Trophoblast cell (in vitro differentiated cells and primary cell): ENCODE results near the gene ITPK1.

ENCODE experiments used
- DNase-seq, 2 donors: peaks; one replicate each; pipeline ENCODE4 v3.0.0-alpha.2; 2016
- H2AFZ ChIP-seq: 2 replicates; pipeline ENCODE4 v1.6.1; 2013; ENCODE audit warnings: low read length, moderate library complexity, mild to moderate bottlenecking; ENCODE audit not compliant: insufficient read depth, poor library complexity
- H2AK5ac ChIP-seq: 2 replicates; pipeline ENCODE4 v1.6.1; 2013; ENCODE audit warnings: mild to moderate bottlenecking, low read length
- H2BK120ac ChIP-seq: 2 replicates; pipeline ENCODE4 v1.6.1; 2013; ENCODE audit warnings: low read length, mild to moderate bottlenecking, moderate library complexity; ENCODE audit not compliant: insufficient read depth, poor library complexity
- H2BK12ac ChIP-seq: 2 replicates; pipeline ENCODE4 v1.6.1; 2013; ENCODE audit warnings: mild to moderate bottlenecking, low read length, moderate library complexity
- H2BK5ac ChIP-seq: 2 replicates; pipeline ENCODE4 v1.6.1; 2013; ENCODE audit warnings: low read length, low read depth, moderate library complexity, mild to moderate bottlenecking; ENCODE audit not compliant: poor library complexity
- H3K14ac ChIP-seq: 2 replicates; pipeline ENCODE4 v1.6.1; 2013; ENCODE audit warnings: mild to moderate bottlenecking, low read length
- H3K18ac ChIP-seq: 2 replicates; pipeline ENCODE4 v1.6.1; 2013; ENCODE audit warnings: mild to moderate bottlenecking, low read length
- H3K23ac ChIP-seq: 2 replicates; pipeline ENCODE4 v1.6.1; 2013; ENCODE audit warnings: low read length
- H3K27ac ChIP-seq: 2 replicates; pipeline ENCODE4 v1.5.1; 2013; ENCODE audit warnings: low read depth, mild to moderate bottlenecking, inconsistent platforms, low read length, moderate library complexity
- H3K27me3 ChIP-seq: 2 replicates; pipeline ENCODE4 v1.6.1; 2013; ENCODE audit warnings: inconsistent platforms, mild to moderate bottlenecking, low read length, moderate library complexity; ENCODE audit not compliant: insufficient read depth
- H3K36me3 ChIP-seq, 2 experiments: 1 replicate in 1 of 2; 2 replicates in 1 of 2; pipeline ENCODE4 v1.6.1; 2013; ENCODE audit warnings: low read length in 2 of 2, mild to moderate bottlenecking in 2 of 2, moderate library complexity in 1 of 2; ENCODE audit not compliant: insufficient read depth in 2 of 2, control insufficient read depth in 1 of 2
- H3K4ac ChIP-seq: 2 replicates; pipeline ENCODE4 v1.6.1; 2013; ENCODE audit warnings: low read depth, mild to moderate bottlenecking, low read length, moderate library complexity
- H3K4me1 ChIP-seq, 2 experiments: 1 replicate in 1 of 2; 2 replicates in 1 of 2; pipeline ENCODE4 v1.6.1; 2013; ENCODE audit warnings: low read length in 2 of 2, mild to moderate bottlenecking in 2 of 2, moderate library complexity in 1 of 2; ENCODE audit not compliant: insufficient read depth in 2 of 2, control insufficient read depth in 1 of 2
- H3K4me2 ChIP-seq: 2 replicates; pipeline ENCODE4 v1.6.1; 2013; ENCODE audit warnings: inconsistent platforms, mild to moderate bottlenecking, low read length, moderate library complexity
- H3K4me3 ChIP-seq: 2 replicates; pipeline ENCODE4 v1.5.1; 2013; ENCODE audit warnings: mild to moderate bottlenecking, low read depth, low read length, inconsistent platforms
- H3K79me1 ChIP-seq: one replicate; pipeline ENCODE4 v1.6.1; 2013; ENCODE audit warnings: low read length
- H3K79me2 ChIP-seq: 2 replicates; pipeline ENCODE4 v1.6.1; 2013; ENCODE audit warnings: low read length, mild to moderate bottlenecking; ENCODE audit not compliant: control insufficient read depth, insufficient read depth, poor library complexity
- H3K9ac ChIP-seq: 2 replicates; pipeline ENCODE4 v1.6.1; 2013; ENCODE audit warnings: mild to moderate bottlenecking, low read length
- H3K9me3 ChIP-seq: 2 replicates; pipeline ENCODE4 v1.6.1; 2013; ENCODE audit warnings: low read depth, mild to moderate bottlenecking, control low read depth, inconsistent platforms, low read length; ENCODE audit not compliant: insufficient read depth
- H4K12ac ChIP-seq: 2 replicates; pipeline ENCODE4 v1.6.1; 2013; ENCODE audit warnings: low read depth, mild to moderate bottlenecking, low read length, moderate library complexity
- H4K8ac ChIP-seq: 2 replicates; pipeline ENCODE4 v1.6.1; 2013; ENCODE audit warnings: low read depth, mild to moderate bottlenecking, low read length, moderate library complexity
- H4K91ac ChIP-seq: one replicate; pipeline ENCODE4 v1.6.1; 2013; ENCODE audit warnings: low read depth, mild to moderate bottlenecking, low read length, moderate library complexity
- WGBS: extraction: QIAGEN DNeasy Blood & Tissue Kit; methylation state at CpG from one replicate; pipeline ENCODE4 v1.1.7; 2013; ENCODE audit warnings: missing lambda C conversion rate; ENCODE audit not compliant: insufficient read length, insufficient coverage; ENCODE audit errors: extremely low coverage; 5-methylcytosine and 5-hydroxymethylcytosine counted together

Gene ITPK1

GRCh38 chr14:93061380-93062012, 54.2 kb downstream of the ITPK1 start:
- WGBS = no CpG with 5 or more reads among the region's 4 CpGs
- Histone ChIP-seq H2BK120ac (no peak overlapping the region), H2AK5ac (no peak overlapping the region), H3K36me3 (no peaks in the 10 kb centered on the region), H3K23ac (no peak overlapping the region), H2BK5ac (no peak overlapping the region), H3K4me3 (no peak overlapping the region), H3K79me1 (no peaks in the 10 kb centered on the region), H2BK12ac (no peak overlapping the region), H3K14ac (no peak overlapping the region), H3K27me3 (no peaks in the 10 kb centered on the region), H3K4me1 (peaks cover 0 to 8% of the 10 kb centered on the region in 2 experiments), H2AFZ (no peak overlapping the region), H3K4ac (no peak overlapping the region), H3K18ac (no peak overlapping the region), H3K4me2 (no peak overlapping the region), H3K9ac (no peak overlapping the region), H3K9me3 (peaks cover 2% of the 10 kb centered on the region), H3K79me2 (no peaks in the 10 kb centered on the region), H4K12ac (no peak overlapping the region), H4K91ac (no peak overlapping the region), H3K27ac (no peak overlapping the region), H4K8ac (no peak overlapping the region)
- no peak for DNase-seq

- Histone ChIP-seq H3K9ac (no peak overlapping the region), H3K4ac (no peak overlapping the region), H4K12ac (no peak overlapping the region), H3K27ac (no peak overlapping the region), H2BK120ac (no peak overlapping the region), H2AFZ (no peak overlapping the region), H4K8ac (no peak overlapping the region), H3K4me2 (no peak overlapping the region), H3K36me3 (no peaks in the 10 kb centered on the region), H3K27me3 (no peaks in the 10 kb centered on the region), H3K79me2 (no peaks in the 10 kb centered on the region), H2BK12ac (no peak overlapping the region), H3K4me3 (no peak overlapping the region), H3K79me1 (no peaks in the 10 kb centered on the region), H4K91ac (no peak overlapping the region), H3K23ac (no peak overlapping the region), H3K4me1 (peaks cover 0 to 5% of the 10 kb centered on the region in 2 experiments), H3K14ac (no peak overlapping the region), H3K9me3 (no peaks in the 10 kb centered on the region), H3K18ac (no peak overlapping the region), H2BK5ac (no peak overlapping the region), H2AK5ac (no peak overlapping the region)
- DNase-seq = no peak
- no CpG with 5 or more reads among the region's 1 CpG for WGBS
These were observed 54.9 kb downstream of the ITPK1 start for GRCh38 chr14:93060841-93061240.

- H3K79me2 ChIP-seq = no peaks in the 10 kb centered on the region
- no peak overlapping the region for H3K4me2 ChIP-seq
- no peak overlapping the region for H2AFZ ChIP-seq
- H4K8ac ChIP-seq = no peak overlapping the region
- H4K91ac ChIP-seq = no peak overlapping the region
- H3K4ac ChIP-seq = no peak overlapping the region
- no peak overlapping the region for H2BK12ac ChIP-seq
- no peak overlapping the region for H3K14ac ChIP-seq
- no peak overlapping the region for H2BK120ac ChIP-seq
- no peak overlapping the region for H3K18ac ChIP-seq
- H3K4me1 ChIP-seq = peaks cover 0 to 5% of the 10 kb centered on the region in 2 experiments
- H3K36me3 ChIP-seq = no peaks in the 10 kb centered on the region
- H3K27ac ChIP-seq = no peak overlapping the region
- H2AK5ac ChIP-seq = no peak overlapping the region
- WGBS = no CpG with 5 or more reads among the region's 9 CpGs
- DNase-seq = no peak
- H3K23ac ChIP-seq = no peak overlapping the region
- H4K12ac ChIP-seq = no peak overlapping the region
- no peaks in the 10 kb centered on the region for H3K27me3 ChIP-seq
- H3K4me3 ChIP-seq = no peak overlapping the region
- no peak overlapping the region for H3K9ac ChIP-seq
- H3K79me1 ChIP-seq = no peaks in the 10 kb centered on the region
- no peak overlapping the region for H2BK5ac ChIP-seq
- H3K9me3 ChIP-seq = no peaks in the 10 kb centered on the region
These were observed 55.7 kb downstream of the ITPK1 start for GRCh38 chr14:93059917-93060545.

- Histone ChIP-seq H3K36me3 (no peaks in the 10 kb centered on the region), H3K27ac (no peak overlapping the region), H3K4ac (no peak overlapping the region), H2AK5ac (no peak overlapping the region), H3K18ac (no peak overlapping the region), H3K9me3 (no peaks in the 10 kb centered on the region), H3K9ac (no peak overlapping the region), H3K4me2 (no peak overlapping the region), H3K27me3 (no peaks in the 10 kb centered on the region), H3K14ac (no peak overlapping the region), H3K79me2 (no peaks in the 10 kb centered on the region), H2BK120ac (no peak overlapping the region), H2BK5ac (no peak overlapping the region), H3K4me1 (peaks cover 0 to 5% of the 10 kb centered on the region in 2 experiments), H3K4me3 (no peak overlapping the region), H3K23ac (no peak overlapping the region), H4K8ac (no peak overlapping the region), H3K79me1 (no peaks in the 10 kb centered on the region), H4K12ac (no peak overlapping the region), H2BK12ac (no peak overlapping the region), H2AFZ (no peak overlapping the region), H4K91ac (no peak overlapping the region)
- whole genome bisulfite sequencing = no CpG with 5 or more reads among the region's 16 CpGs
- no peak for DNase-seq
These were observed 56.5 kb downstream of the ITPK1 start for GRCh38 chr14:93059260-93059659.
